Fibroblast of skin of back (primary cell): Measurements from ENCODE around the gene MIB2.
A peak's percentile ranks its signal among the peaks of the same experiment; 100 is the strongest.

ENCODE experiments used
- DNase-seq: peaks from one replicate; pipeline ENCODE4 v3.0.0-alpha.2; 2013

MIB2 gene

DNA sequence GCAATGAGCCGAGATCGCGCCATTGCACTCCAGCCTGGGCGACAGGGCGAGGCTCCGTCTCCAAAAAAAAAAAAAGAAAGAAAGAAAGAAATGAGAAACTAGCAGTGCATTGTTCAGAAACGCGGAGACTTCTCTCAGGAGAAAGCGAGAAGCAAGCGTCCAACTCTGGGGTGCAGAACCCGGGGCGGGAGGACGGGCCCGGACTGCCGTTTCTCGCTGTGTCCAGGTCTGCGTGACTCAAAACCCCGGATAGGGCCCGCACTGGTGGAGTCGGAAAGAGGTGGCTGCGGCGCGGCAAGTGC is 395 bp upstream of the MIB2 start:
- DNase-seq, result no peak

- peak; percentile 32 for DNase-seq
Observed at GRCh38 chr1:1616045-1616790, 918 bp downstream of the MIB2 start.

GRCh38 chr1:1616838-1617237 is 1.5 kb downstream of the MIB2 start:
- DNase-seq, result no peak

- DNase-seq, result no peak
Observed at GRCh38 chr1:1617516-1617915, 2.2 kb downstream of the MIB2 start.

GRCh38 chr1:1617925-1618324 is 2.6 kb downstream of the MIB2 start:
- no peak for DNase-seq

DNA sequence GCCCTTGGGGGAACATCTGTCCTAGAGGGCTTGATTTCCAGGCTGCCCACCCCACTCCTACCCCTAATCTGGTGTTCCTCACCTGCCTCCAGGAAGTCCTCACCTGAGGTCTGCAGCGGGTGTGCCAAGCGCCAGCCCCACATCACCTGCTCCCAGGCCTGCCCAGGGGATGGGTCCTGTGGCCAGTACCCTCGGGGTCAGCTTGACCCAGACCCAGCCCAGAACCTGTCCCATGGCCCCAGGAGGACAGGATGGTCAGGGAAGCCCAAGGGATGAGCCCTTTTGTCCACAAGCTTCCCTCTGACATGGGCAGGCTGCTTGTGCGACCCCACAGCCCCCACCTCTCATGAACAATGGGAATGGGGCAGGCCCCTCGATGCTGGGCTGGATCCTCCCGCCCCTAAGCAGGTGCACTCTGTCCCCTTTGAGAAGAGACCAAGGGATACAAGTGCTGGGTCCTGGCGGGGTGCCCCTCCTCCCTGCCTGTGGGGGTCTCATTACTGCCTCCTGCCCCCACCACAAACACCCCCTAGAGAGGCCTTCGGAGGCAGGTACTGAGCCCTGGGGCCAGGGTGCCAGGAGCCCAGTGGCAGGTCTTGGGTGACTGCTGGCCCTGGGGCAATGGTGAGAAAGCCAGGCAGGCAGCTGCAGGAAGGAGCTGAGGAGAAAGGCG is 3.2 kb downstream of the MIB2 start:
- DNase-seq, result no peak

DNA sequence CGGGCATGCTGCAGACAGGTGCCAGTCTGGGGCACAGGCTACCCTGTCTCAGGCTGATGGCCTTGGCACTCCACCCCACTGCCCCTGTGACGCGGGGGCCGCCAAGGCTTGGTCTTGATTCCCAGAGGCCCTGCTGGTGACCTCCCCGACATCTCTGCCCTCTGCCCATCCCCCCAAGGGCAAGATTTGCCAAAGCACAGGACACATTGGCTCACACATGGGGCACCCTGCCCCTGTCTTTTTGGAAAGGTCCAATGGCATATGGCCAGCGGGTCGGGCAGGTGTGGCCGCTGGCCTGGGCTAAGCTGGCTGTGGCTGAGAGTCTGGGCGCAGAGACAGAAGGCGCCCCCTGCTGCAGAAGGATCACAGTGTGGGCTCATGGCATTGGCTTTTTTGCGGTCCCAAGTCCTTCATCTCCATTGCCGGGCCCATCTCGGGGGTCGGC is 4.6 kb downstream of the MIB2 start:
- no peak for DNase-seq

GRCh38 chr1:1620433-1621139 is 5.3 kb downstream of the MIB2 start:
- DNase-seq, result no peak

DNA sequence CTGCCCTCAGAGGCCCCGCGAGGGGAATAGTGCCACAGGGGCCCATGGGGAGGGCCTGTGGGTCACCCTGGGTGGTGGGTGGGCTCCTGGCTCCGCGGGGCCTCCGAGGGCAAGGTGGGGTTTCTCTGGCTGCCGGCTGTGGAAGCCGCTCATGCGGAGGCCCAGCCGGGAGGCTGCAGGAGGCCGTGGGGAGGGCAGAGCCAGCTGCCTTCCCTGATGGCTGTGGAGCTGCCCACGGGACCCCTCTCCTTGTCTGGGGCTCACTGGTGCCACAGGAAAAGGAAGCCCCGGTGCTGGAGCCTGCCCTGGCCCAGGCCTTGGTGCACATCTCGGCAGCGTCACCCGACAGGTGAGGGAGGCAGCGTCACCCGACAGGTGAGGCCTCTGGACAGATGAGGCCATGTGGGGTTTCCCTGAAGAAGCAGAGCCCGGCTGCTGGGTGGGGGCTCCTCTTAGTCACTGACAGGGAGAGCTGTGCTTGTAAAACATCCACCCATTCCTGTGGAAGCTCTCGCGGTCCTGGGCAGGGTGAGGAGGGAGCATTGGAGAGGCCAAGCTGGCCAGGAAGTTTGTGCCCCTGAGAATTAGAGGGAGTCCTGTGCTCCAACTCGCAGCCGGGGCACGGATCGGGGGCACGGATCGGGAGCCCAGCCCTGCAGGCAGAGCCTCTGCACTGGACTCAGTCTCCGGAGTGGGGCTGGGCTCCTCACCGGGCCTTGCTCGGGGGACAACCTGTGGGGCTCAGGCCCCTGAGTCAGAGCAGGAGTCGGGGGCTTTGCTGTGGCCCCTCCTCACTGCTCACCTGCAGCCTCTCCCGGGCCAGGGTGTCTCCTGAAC is 6.1 kb downstream of the MIB2 start:
- DNase-seq, result no peak

GRCh38 chr1:1622010-1622787 is 6.9 kb downstream of the MIB2 start:
- DNase-seq, result no peak

DNA sequence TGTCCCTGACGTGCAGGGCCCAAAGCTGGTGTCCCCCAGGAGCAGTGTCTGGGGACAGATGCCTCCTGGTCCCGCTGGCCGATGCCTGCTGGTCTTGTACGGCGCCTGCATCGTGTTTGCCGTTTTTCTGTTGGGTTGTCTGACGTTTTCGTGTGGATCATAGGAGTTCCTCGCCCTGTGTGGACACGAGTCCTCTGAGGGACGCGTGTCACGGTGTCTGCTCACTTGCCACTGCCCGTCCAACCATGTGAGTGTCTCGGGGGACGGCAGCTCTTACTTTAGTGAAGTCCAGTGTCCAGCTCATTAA is 7.4 kb downstream of the MIB2 start:
- no peak for DNase-seq

DNA sequence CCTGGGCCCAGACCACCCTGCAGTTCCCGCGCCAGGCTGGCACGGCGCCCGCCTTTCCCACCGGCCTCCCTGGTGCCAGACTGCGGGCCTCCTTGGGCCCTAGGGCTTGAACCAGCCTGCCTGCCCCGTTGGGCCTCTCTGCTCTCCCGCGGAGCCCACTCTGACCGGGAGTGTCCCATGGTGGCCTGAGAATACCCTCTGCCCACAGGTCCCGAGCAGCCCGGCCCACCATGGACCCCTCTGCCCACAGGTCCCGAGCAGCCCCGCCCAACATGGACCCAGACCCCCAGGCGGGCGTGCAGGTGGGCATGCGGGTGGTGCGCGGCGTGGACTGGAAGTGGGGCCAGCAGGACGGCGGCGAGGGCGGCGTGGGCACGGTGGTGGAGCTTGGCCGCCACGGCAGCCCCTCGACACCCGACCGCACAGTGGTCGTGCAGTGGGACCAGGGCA is 7.9 kb downstream of the MIB2 start:
- no peak for DNase-seq

GRCh38 chr1:1623631-1624442 is 8.5 kb downstream of the MIB2 start:
- DNase-seq, result no peak

DNA sequence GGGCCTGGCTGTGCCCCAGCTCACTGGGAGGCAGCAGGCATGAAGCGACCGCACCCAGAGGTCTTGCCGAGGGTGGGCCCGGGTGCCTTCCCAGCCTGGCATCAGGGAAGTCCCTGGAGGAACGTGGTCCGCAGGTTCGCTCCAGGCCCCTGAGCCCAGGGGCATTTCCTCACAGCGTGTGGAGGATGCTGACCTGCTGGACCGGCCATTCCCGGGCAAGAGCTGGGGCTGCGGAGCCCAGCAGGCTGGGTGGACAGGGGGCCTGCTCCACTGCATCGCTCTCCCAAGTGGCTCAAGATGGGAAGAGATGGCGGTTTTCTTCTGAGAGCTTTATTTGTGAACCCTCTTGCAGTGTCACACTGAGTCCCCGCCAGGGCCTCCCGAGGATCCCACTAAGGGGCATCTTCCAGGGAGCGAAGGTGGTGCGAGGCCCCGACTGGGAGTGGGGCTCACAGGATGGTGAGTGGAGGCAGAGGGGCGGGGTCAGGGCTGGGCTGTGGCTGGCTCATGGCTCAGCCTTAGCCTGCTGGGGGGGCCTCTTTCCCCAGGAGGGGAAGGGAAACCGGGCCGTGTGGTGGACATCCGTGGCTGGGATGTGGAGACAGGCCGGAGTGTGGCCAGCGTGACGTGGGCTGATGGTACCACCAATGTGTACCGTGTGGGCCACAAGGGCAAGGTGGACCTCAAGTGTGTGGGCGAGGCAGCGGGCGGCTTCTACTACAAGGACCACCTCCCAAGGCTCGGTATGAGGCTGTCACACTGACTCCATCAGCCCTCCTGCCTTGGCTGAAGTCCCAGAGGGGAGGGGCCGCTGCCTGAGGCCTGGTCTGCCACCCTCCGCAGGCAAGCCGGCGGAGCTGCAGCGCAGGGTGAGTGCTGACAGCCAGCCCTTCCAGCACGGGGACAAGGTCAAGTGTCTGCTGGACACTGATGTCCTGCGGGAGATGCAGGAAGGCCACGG is 9.4 kb downstream of the MIB2 start:
- no peak for DNase-seq

- no peak for DNase-seq
Observed at GRCh38 chr1:1625404-1625775, 10.1 kb downstream of the MIB2 start.

DNA sequence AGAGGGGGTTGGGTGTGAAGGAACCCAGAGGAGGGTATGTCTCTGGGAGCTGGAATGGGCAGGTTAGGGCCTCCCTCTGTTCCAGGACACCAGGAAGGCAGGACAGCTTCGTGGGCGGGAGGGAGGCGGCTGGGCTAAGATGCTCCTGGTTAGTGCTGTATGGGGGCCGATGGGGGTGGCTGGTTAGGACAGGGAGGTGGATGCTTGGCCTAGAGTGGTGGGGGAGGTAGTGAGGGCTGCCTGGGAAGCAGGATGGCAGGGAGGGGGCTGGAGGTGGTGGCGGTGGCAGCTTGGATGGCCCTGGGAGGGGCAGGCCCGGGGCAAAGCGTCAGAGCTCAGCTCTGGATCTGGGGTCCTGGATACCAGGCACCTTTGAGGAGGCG is 10.5 kb downstream of the MIB2 start:
- DNase-seq, result no peak

- no peak for DNase-seq
Observed at GRCh38 chr1:1626207-1627141, 11.2 kb downstream of the MIB2 start.

- no peak for DNase-seq
Observed at GRCh38 chr1:1627261-1627828, 12.0 kb downstream of the MIB2 start.
